ENCODE data around the gene SIK2.

- TF ChIP-seq POLR2A (IDR thresholded peaks at IDR 0.05), result no peak
- TF ChIP-seq CTCF (IDR thresholded peaks at IDR 0.05), result no peak
- TF ChIP-seq POLR2AphosphoS5 (IDR thresholded peaks at IDR 0.05), result no peak
Observed at GRCh38 chr11:111715142-111715816, 113.0 kb downstream of the SIK2 start.
